AG10803 (cell line): ENCODE measurements around the gene ZNF578.
"Not testable (repeated sequence)": the region's sequence is repeated elsewhere in the genome, so short reads cannot be mapped to it uniquely, and the experiment has no call there.

Experiments used
- DNase-seq: peaks from one replicate; pipeline ENCODE4 v3.0.0; 2010; ENCODE audit warnings: low read depth
- H3K4me3 ChIP-seq: 2 replicates; pipeline ENCODE4 v1.5.1; 2011; ENCODE audit warnings: mild to moderate bottlenecking, low read length, control low read depth
- TF ChIP-seq, protein P1 (sequence below): conservative IDR thresholded peaks from 2 replicates; pipeline ENCODE4 v1.5.1; 2011; ENCODE audit warnings: mild to moderate bottlenecking, low read length, control low read depth, inconsistent platforms

Gene ZNF578

DNA sequence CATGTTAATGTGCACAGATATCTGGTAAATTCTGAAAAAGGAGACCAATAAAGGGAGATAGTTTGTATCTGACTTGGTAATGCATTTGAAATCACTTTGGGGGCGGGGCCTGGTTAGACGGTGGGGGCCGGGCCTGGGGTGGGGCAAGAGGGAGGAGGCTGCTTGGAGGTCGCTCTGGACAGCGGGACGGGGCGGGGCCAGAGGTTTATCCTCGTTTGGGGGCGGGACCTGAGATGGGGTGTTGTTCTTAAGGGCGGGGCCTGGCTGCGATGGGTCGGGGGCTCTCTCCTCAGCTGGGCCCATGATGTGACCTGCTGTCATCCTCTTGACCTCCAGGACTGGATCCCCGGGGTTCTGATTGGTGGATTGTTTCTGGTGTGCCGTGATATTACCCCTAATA is 69.2 kb downstream of the ZNF578 start:
- H3K4me3 ChIP-seq = no peak overlapping the region
- DNase-seq = no peak
- TF ChIP-seq, protein P1, sequence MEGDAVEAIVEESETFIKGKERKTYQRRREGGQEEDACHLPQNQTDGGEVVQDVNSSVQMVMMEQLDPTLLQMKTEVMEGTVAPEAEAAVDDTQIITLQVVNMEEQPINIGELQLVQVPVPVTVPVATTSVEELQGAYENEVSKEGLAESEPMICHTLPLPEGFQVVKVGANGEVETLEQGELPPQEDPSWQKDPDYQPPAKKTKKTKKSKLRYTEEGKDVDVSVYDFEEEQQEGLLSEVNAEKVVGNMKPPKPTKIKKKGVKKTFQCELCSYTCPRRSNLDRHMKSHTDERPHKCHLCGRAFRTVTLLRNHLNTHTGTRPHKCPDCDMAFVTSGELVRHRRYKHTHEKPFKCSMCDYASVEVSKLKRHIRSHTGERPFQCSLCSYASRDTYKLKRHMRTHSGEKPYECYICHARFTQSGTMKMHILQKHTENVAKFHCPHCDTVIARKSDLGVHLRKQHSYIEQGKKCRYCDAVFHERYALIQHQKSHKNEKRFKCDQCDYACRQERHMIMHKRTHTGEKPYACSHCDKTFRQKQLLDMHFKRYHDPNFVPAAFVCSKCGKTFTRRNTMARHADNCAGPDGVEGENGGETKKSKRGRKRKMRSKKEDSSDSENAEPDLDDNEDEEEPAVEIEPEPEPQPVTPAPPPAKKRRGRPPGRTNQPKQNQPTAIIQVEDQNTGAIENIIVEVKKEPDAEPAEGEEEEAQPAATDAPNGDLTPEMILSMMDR = no peak

DNA sequence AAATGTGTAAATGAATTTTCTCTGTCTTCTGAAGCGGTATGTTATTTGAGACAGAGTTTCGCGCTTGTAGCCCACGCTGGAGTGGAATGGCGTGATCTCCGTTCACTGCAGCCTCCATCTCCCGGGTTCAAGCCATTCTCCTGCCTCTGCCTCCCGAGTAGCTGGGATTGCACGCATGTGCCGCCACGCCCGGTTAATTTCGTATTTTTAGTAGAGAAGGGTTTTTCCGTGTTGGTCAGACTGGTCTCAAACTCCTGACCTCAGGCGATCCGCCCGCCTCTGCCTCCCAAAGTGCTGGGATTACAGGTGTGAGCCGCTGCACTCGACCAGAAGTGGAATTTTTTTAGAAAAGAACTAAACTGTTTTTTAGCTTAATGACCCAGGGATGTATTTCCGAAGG is 70.7 kb downstream of the ZNF578 start:
- TF ChIP-seq, protein P1 = no peak
- H3K4me3 ChIP-seq = no peak overlapping the region
- no peak for DNase-seq

DNA sequence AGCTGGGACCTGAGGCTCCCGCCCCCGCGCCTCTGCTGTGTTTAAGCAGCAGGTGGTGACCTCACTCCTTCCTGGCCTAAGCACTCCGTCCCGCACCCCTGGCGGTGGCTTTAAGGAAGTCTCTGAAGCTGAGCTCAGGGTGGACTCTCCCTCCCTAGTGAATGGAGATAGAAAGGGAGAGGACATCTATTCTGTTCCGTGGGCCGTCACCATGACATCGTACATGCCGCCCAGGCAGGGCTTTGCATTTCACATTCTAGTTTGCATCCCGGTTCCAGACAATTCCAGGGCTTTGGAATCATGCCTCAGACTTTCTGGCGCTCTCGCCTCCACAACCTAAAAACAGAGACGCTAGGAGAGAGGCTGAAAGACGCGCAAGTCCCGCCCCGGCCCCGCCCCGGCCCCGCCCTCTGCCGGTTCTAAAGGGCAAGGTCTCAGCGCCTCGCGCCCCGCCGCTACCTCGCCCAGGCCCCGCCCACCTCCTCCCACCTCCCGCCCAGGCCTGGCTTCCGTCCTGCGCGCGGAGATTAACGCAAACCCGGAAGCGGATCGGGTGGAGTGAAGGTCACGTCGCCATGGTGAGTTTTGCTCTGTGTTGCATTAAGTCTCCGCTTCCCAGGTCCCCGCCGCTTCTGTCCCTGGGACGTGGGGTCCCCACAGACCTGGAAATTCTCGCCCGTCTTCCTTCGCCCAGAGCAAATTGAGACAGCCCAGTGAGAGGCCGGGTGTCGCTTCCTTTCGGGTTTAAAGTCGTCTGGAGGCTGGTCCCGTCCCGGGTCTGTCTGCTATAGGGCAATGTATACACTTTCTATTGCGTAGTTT is 74.0 kb downstream of the ZNF578 start, which contains the start of gene ZNF808:
ZNF808 (plus strand) TSS at position 535 of the 822 bp plus-strand sequence. CDS start 15,617 bp downstream, outside the sequence.
- H3K4me3 ChIP-seq = peak within 1 kb of the TSS; percentile 84
- peak; percentile 88 for DNase-seq
- TF ChIP-seq, protein P1 = peak; percentile 59

DNA sequence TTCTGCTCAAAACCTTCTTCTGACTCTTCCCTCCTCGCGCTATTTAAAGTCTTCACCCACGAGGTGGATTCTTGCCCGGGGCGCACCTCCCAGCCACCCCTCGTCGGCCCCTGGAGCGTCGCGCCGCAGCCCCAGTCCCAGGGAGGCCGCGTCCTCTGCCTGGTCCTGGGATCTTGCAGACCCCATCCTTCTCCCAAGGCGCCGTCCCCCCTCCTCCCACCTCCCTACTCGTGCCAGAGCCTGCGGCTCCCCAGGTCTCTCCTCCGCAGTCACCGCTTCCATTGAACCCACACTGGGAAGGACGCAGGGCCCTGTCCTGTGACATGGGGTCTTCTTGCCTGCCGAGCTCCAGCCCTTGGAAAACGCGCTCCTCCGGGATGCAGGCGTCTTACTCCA is 74.6 kb downstream of the ZNF578 start:
- H3K4me3 ChIP-seq = peak overlapping the region; percentile 84
- peak; percentile 1 for DNase-seq
- TF ChIP-seq, protein P1 = no peak

DNA sequence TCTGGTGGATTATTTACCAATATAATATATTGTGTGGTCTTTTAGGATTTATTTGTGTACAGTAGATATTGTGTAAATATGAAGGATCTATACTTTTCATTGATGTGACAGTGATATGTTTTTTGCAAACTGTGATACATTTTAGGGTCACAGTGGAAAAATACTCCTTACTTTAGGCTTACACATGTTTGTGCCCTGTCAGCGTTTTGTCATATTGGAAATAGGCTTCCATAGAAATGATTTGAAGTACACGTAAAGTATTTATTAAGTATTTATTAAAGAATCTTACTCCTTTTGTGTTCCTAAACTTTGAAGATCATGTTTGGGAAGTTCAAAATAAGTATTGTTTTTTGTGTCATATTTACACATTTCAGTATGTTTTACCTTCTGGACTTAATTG is 79.1 kb downstream of the ZNF578 start:
- TF ChIP-seq, protein P1 = no peak
- no peak overlapping the region for H3K4me3 ChIP-seq
- DNase-seq = no peak

DNA sequence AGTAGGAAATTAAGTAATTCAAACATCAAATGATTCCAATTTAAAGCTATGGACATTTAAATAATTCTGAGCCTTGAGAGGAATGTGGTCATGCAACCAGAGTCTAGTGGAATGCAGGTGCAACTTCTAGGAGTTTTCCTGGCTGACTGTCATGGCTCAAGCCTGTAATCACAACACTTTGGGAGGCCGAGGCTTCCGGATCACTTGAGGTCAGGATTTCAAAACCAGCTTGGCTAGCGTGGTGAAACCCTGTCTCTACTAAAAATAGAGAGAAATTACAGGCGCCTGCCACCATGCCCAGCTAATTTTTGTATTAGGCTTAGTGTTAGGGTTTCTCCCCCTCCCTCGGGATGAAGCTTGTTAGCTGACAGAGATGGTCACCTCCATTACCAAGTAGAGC is 80.5 kb downstream of the ZNF578 start:
- DNase-seq = no peak
- H3K4me3 ChIP-seq = no peak overlapping the region
- TF ChIP-seq, protein P1 = no peak

DNA sequence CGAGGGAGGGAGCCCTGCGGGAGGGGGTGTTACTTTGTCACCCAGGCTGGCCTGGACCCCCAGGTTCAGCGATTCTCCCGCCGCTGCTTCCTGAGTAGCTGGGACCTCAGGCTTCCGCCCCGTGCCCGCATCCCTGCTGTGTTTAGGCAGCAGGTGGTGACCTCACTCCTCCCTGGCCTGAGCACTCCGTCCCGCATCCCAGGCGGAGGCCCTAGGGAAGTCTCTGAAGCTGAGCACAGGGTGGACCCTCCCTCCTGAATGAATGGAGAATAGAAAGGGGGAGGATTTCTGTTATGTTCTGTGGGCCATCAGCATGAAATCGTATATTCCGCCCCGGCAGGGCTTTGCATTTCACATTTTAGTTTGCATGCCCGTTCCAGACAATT is 82.0 kb downstream of the ZNF578 start:
- peak overlapping the region; percentile 76 for H3K4me3 ChIP-seq

More for the DNA sequence above, 82.0 kb downstream of the ZNF578 start:
- DNase-seq = not testable (repeated sequence)
